ENCODE measurements around the gene TRIM6.

DNA sequence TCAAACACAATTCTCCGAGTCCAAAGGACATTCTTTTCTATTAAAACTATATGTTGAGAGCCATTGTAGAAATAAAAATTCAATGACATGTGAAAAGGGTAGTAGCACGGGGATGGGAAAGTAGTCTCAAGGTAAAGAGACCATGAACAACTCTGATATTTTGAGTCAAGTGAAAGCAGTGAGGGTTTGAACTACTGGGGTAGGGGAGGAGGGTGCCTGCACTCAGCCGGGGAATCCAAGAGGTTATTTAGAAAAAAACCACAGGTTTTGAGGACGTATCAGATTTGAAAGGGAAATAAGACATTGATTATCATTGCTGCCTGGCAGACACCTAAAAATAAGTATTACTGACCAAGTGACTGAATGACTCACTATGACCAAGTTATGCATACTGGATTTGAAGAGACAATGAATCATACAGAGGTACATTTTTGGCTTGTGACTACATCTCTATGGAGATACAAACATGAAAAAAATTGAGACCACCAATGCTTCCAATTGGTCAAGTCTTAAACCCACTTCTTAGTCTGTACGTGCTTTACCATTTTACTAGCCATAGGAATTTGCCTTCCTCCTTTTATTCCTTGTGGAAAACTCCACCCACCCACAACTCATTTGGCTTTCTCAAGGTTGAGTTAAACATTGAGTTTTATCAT is 45.9 kb upstream of the TRIM6 start:
- TF ChIP-seq CTCF (IDR thresholded peaks at IDR 0.05 in 8 of 11, conservative IDR thresholded peaks at IDR 0.05 in 3 of 11), result no peak
- TF ChIP-seq POLR2AphosphoS5 (IDR thresholded peaks at IDR 0.05), result no peak
- no peak for TF ChIP-seq POLR2A (IDR thresholded peaks at IDR 0.05)
